HTERT RPE-1 (cell line): ENCODE results near the gene MYLK.

Source experiments
- in situ Hi-C: fragments of 300-500 bp; cut with MboI; formaldehyde crosslinking; loops from 4 replicates; pipeline ENCODE4 v1.14.3; 2020; ENCODE audit warnings: low sequenced_read_pairs

The MYLK gene

DNA sequence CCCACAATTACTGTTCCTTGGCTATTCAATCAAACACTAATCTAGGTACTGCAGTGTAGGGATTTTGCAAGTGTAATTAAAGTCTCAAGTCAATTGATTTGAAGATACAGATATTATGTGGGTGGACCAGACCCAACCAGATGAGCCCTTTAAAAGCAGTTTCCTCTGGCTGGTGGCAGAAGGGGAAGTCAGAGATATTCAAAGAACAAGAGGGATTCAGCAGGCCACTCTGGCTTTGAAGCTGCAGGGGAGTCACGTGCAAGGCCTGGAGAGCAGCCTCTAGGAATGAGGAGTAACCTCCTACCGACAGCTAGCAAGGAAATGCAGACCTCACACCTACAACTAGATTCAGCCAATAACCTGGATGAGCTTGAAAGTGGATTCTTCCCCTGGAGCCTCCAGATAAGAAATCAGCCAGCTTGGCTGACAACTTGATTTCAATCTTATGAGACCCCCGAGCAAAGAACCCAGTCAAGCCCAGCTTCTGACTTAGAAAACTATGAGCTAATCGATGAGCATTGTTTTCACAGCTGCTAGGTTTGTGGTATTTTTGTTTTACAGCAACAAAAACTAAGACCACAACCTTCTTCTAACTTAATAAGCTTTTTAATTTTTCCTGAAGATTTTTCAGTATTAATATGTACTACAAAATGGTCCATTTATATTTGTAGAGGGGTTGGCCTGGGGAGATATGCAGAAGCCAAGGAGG, 312.7 kb downstream of the MYLK start:
- in situ Hi-C loops: no loop called here

DNA sequence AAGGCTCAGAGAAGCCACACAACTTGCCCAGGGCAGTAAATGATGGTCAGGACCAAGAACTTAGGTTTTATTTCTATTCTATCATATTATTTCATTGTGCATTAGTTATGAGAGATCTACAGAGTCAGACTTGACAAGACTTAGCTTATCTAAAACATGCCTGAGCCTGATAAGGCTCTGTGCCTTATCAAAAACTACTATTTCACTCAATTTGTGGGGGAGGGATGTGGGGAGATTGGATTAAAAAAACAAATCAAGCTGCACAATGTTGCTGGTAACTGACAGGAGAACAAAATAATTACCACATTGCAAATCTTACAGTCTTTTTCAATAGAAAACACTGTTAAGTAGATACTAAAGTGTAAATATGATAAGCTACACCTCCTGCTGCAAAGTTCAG, 315.3 kb downstream of the MYLK start:
- in situ Hi-C loops: no loop called here

DNA sequence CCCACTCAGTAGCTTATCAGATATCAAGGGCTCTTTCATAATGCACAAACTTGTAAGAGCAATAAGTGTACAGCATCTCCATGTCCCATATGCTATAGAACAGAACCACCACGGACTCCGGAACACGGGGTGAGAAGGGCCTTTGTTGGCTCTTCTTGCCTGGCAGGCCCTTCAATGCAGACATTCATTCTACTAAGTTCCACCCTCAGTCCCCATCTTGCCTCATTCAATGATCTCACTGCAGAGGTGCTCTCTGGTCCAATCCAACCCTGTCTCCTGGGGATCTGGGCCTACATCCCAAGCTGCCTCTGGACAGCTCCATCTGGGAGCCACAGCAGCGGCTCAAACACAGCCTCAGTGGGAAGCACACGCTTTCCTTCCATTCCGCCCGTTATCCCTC, 316.1 kb downstream of the MYLK start:
- in situ Hi-C loops: no loop called here

DNA sequence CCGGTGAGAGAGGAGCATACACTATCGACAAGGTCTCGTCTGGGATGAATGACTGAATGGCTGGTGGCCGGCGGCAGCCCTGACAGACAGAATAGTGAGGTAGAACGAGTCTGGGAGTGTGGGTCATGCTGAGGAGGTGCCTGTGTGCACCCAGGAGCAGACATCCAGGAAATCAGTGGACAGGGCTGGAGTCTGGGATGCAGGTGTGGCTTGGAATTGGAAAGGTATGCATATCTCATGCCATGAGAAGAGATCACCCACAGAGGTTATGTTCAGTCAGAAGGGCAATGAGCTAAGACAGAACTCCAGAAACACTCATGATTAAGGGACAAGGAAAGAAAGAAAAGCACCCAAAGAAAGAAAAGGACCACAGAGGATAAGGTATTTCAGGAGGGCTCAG, 320.1 kb downstream of the MYLK start:
- in situ Hi-C loops: no loop called here

DNA sequence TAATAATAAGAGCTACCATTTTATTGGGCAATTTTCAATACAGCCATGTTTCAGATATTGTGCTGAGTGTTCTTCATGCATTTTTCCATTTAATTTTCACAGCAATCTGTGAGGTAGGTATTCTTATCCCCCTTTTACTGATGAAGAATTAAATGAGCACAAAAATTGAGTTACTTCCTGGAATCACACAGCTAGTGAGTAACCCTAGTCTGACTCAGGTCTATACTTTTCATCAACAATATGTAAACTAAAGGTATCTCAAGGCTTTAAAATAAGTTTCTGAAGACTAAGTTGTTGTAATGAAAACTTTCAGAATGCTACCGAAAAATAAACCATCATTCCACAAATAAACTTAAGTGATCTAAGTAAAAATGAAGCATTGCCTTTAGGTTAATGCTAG, 321.6 kb downstream of the MYLK start:
- in situ Hi-C loops: no loop called here

DNA sequence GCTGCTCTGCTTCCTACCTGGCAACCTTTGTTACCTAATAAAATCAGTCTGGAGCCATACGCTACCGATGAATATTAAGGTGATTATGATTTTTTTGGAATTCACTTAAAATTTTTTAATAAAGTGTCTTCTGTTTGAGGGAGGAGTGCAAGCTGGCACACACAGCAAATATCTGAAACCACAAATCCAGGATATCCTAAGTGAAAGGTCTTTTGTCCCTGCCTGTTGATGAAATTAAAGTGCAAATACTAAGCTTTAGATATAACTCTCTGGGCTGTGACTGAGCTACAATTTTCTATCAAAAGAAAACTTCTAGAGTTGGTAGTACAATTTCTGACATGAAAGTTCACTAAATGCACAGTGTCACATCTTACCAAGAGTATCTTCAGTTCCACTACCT, 322.9 kb downstream of the MYLK start:
- in situ Hi-C loops: no loop called here
